NCI-H2029 treated with DMSO at 0.1 percent for 48 hours (cell line): Measurements from ENCODE around the gene RUNX1.

Source experiments
- DNase-seq: peaks from one replicate; lab custom pipeline; 2025; lab: John Stamatoyannopoulos, UW

The RUNX1 gene

GRCh38 chr21:35036465-35037383 is 12.4 kb downstream of the RUNX1 start:
- no peak for DNase-seq

- DNase-seq, result no peak
Observed at GRCh38 chr21:35035581-35035980, 13.5 kb downstream of the RUNX1 start.

- DNase-seq, result no peak
Observed at GRCh38 chr21:35035116-35035515, 14.0 kb downstream of the RUNX1 start.

- no peak for DNase-seq
Observed at GRCh38 chr21:35034203-35034926, 14.7 kb downstream of the RUNX1 start.

GRCh38 chr21:35032474-35033263 is 16.4 kb downstream of the RUNX1 start:
- no peak for DNase-seq

GRCh38 chr21:35028451-35028978 is 20.6 kb downstream of the RUNX1 start:
- DNase-seq, result no peak

GRCh38 chr21:35027563-35028450 is 21.3 kb downstream of the RUNX1 start:
- DNase-seq, result no peak

GRCh38 chr21:35026617-35027562 is 22.2 kb downstream of the RUNX1 start:
- DNase-seq, result no peak

- no peak for DNase-seq
Observed at GRCh38 chr21:35026153-35026500, 23.0 kb downstream of the RUNX1 start.

- DNase-seq, result no peak
Observed at GRCh38 chr21:35025206-35026152, 23.6 kb downstream of the RUNX1 start.

- DNase-seq, result no peak
Observed at GRCh38 chr21:35024513-35024912, 24.6 kb downstream of the RUNX1 start.

- DNase-seq, result no peak
Observed at GRCh38 chr21:35024071-35024420, 25.1 kb downstream of the RUNX1 start.

- DNase-seq, result no peak
Observed at GRCh38 chr21:35023396-35024070, 25.6 kb downstream of the RUNX1 start.

- no peak for DNase-seq
Observed at GRCh38 chr21:35021546-35021945, 27.6 kb downstream of the RUNX1 start.

- DNase-seq, result no peak
Observed at GRCh38 chr21:35020902-35021301, 28.2 kb downstream of the RUNX1 start.

GRCh38 chr21:35020436-35020835 is 28.7 kb downstream of the RUNX1 start:
- DNase-seq, result no peak

- no peak for DNase-seq
Observed at GRCh38 chr21:35019631-35020032, 29.5 kb downstream of the RUNX1 start.

GRCh38 chr21:35017256-35017655 is 31.8 kb downstream of the RUNX1 start:
- no peak for DNase-seq
